ENCODE results near the gene GAS7.

GAS7 gene

GRCh38 chr17:9905902-9906301 lies 292.5 kb downstream of the GAS7 start:
- no peak for DNase-seq

- DNase-seq = no peak
These were observed 293.4 kb downstream of the GAS7 start, which contains the start of gene RCVRN for GRCh38 chr17:9905078-9905415. Gene RCVRN, minus strand, starts transcription at chr17:9905271. Its CDS starts 91 bp downstream, at chr17:9905180.

- no peak for DNase-seq
These were observed 293.9 kb downstream of the GAS7 start for GRCh38 chr17:9904277-9905077.

GRCh38 chr17:9902120-9902519 lies 296.3 kb downstream of the GAS7 start:
- DNase-seq = no peak

GRCh38 chr17:9900784-9901183 lies 297.6 kb downstream of the GAS7 start:
- DNase-seq = no peak

GRCh38 chr17:9900044-9900594 lies 298.3 kb downstream of the GAS7 start:
- no peak for DNase-seq

- DNase-seq = no peak
These were observed 298.9 kb downstream of the GAS7 start for GRCh38 chr17:9899280-9900043.

GRCh38 chr17:9898812-9899211 lies 299.6 kb downstream of the GAS7 start:
- no peak for DNase-seq

GRCh38 chr17:9897372-9897968 lies 300.9 kb downstream of the GAS7 start:
- DNase-seq = no peak

GRCh38 chr17:9895923-9896322 lies 302.5 kb downstream of the GAS7 start:
- no peak for DNase-seq

- DNase-seq = no peak
These were observed 304.2 kb downstream of the GAS7 start for GRCh38 chr17:9894231-9894630.

GRCh38 chr17:9893411-9894012 lies 304.9 kb downstream of the GAS7 start:
- no peak for DNase-seq

GRCh38 chr17:9890124-9890523 lies 308.3 kb downstream of the GAS7 start:
- DNase-seq = no peak

- no peak for DNase-seq
These were observed 310.9 kb downstream of the GAS7 start for GRCh38 chr17:9887508-9887907.

GRCh38 chr17:9886141-9886930 lies 312.1 kb downstream of the GAS7 start:
- no peak for DNase-seq

GRCh38 chr17:9883451-9883850 lies 315.0 kb downstream of the GAS7 start:
- DNase-seq = no peak

GRCh38 chr17:9880582-9880999 lies 317.8 kb downstream of the GAS7 start:
- DNase-seq = no peak

GRCh38 chr17:9878786-9879525 lies 319.4 kb downstream of the GAS7 start:
- no peak for DNase-seq

GRCh38 chr17:9878356-9878755 lies 320.1 kb downstream of the GAS7 start:
- no peak for DNase-seq

GRCh38 chr17:9875441-9875840 lies 323.0 kb downstream of the GAS7 start:
- no peak for DNase-seq

- no peak for DNase-seq
These were observed 323.7 kb downstream of the GAS7 start for GRCh38 chr17:9874722-9875121.

- DNase-seq = no peak
These were observed 325.6 kb downstream of the GAS7 start for GRCh38 chr17:9872852-9873251.

Data from activated CD4-positive, alpha-beta T cell treated with anti-CD3 and anti-CD28 coated beads, Interleukin-2, amount 50 U/mL, for 4 hours (primary cell).